Bronchial epithelial cell (primary cell): ENCODE measurements around the gene THSD8. TPM values are rescaled to one million over a fixed set of nuclear protein-coding genes. Genes with fewer than 3 reads are reported as not detected.

Experiments used
- DNase-seq: peaks from one replicate; pipeline ENCODE4 v3.0.0-alpha.2; 2010; ENCODE audit warnings: low read depth
- FAIRE-seq: peaks from 2 replicates; lab custom pipeline; 2011; peaks lifted over from hg19 to GRCh38; lab: Jason Lieb, UNC
- H3K27me3 ChIP-seq: 2 replicates; pipeline ENCODE4 v1.5.1; 2011; ENCODE audit warnings: low read length; ENCODE audit not compliant: control insufficient read depth, insufficient read depth
- H3K36me3 ChIP-seq: 2 replicates; pipeline ENCODE4 v1.5.1; 2011; ENCODE audit warnings: low read length; ENCODE audit not compliant: control insufficient read depth, insufficient read depth
- H3K4me3 ChIP-seq: 2 replicates; pipeline ENCODE4 v1.5.1; 2011; ENCODE audit warnings: mild to moderate bottlenecking, low read depth, low read length, control low read depth
- total RNA-seq: library from RNA; depleted of rRNA; stranded (reverse); fragments of >200 nt; gene quantifications from 2 replicates; pipeline ENCODE4 v1.2.1, GENCODE V29; 2014
- TF ChIP-seq, protein P1 (sequence below): IDR thresholded peaks from 2 replicates; pipeline ENCODE4 v1.5.1; 2011; ENCODE audit warnings: mild to moderate bottlenecking, moderate library complexity, low read length, control low read depth, inconsistent platforms; ENCODE audit not compliant: insufficient read depth, severe bottlenecking

THSD8 gene
- total RNA-seq, 1 donor from 2014 or later = not detected

DNA sequence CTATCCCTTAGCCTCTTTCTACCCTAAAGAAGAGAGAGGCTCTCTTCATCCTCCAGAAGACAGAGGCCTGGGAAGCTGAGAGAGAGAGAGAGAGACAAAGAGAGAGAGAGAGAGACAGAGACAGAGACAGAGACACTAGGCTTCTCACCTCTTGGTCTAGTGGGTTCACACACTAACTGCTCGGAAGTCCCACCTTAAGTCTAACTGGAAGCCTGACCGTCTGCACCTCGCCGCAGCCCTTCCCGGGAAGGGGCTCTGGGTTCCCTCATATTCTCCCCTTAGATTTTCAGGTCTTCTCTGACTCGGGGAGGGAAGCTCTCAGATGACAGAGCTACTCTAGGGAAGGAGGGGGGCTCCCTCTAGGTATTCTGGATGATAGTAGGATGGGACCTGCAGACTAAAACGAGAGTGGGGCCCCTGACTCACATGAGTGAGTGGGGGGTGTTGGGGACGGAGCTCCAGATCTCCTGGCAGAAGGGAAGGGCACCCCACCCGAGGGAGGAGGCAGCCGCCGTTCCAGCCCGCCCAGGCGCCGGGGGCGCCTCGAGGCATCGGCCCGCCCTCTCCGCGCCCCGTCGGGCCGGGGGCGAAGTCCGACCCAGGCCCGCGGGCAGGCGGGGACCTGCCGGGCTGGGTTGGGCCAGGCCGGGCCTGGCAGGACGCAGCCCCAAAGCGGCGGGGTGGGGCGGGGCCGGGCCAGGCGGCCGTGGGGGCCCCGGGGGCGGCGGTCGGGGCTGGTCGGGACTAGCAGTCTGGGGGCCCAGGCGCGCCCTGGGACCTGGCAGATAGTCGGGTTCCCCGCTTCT is 12.6 kb upstream of the THSD8 start:
- peaks cover 11% of the 10 kb centered on the region for H3K36me3 ChIP-seq
- DNase-seq = no peak
- TF ChIP-seq, protein P1, sequence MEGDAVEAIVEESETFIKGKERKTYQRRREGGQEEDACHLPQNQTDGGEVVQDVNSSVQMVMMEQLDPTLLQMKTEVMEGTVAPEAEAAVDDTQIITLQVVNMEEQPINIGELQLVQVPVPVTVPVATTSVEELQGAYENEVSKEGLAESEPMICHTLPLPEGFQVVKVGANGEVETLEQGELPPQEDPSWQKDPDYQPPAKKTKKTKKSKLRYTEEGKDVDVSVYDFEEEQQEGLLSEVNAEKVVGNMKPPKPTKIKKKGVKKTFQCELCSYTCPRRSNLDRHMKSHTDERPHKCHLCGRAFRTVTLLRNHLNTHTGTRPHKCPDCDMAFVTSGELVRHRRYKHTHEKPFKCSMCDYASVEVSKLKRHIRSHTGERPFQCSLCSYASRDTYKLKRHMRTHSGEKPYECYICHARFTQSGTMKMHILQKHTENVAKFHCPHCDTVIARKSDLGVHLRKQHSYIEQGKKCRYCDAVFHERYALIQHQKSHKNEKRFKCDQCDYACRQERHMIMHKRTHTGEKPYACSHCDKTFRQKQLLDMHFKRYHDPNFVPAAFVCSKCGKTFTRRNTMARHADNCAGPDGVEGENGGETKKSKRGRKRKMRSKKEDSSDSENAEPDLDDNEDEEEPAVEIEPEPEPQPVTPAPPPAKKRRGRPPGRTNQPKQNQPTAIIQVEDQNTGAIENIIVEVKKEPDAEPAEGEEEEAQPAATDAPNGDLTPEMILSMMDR = no peak
- no peaks in the 10 kb centered on the region for H3K27me3 ChIP-seq
- peak overlapping the region; percentile 98 for H3K4me3 ChIP-seq
- FAIRE-seq = no peak

DNA sequence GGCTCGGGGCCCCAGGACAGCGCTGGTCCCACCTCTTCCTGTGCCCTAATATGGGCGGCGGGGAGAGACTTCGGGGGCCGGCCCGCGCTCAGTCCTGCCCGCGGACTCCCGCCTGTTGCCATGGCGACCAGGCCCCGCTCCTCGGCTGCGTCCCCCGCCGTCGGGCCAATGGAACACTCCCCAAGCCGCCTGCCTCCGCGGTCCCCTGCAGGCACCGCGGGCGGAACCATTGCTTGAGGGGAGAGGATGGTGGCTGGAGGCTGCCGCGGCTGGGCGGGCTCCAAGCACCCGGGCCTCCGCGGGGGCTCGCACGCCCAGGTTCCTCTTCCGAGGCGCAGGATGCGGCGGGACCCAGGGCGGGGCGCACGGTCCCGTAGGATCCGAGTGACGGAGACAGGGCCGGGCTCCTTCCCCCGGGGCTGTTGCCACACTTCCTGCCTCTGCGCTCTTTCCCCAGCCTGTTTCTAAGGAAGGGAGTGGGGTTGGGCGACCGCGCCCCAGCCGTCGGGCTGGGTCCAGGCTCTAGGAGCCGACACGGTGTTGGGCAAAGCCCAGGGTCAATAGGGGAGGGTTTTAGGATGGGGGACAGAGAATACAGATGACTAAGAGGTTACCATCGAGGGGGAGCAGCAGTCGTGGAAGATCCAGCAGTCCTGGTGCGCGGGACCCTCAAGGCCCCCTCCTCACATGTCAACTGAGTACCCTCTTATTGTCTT is 11.8 kb upstream of the THSD8 start:
- H3K4me3 ChIP-seq = peak overlapping the region; percentile 98
- no peaks in the 10 kb centered on the region for H3K27me3 ChIP-seq
- DNase-seq = peak; percentile 90
- H3K36me3 ChIP-seq = peaks cover 11% of the 10 kb centered on the region
- TF ChIP-seq, protein P1 = no peak
- FAIRE-seq = no peak

DNA sequence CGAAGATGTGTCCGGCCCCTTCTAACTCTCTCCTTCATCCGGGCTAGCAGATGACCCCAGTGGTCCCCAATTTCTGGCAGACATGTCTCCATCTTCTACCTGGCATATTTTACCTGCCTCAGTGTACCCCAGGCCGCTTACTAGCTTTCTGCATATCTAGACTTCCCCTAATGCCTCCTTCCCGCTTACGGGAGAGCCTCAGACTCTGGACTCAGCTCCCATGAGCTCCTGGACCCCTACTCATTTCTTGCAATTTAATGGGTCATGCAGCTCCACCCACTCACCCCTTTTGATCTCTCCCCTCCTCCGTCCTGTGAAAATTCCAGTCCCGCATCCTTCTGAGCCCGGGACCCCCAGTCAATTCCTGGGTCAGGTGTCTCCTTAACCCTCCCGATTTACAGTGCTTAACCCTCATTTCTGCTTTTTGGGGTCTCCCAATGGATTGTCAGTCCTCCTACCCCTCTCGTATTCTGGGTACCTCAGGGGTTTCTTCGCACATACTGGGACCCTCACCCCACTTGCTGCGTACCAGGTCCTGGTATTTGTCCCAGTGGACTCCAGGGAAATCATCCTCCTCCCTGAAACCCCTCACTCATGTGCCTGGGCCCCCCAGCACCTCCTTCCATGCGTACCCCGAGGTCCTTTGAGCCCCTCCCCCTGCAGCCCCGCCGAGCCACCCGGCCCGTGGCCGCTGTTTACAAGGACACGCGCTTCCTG is 11.1 kb upstream of the THSD8 start:
- no peak for FAIRE-seq

DNA sequence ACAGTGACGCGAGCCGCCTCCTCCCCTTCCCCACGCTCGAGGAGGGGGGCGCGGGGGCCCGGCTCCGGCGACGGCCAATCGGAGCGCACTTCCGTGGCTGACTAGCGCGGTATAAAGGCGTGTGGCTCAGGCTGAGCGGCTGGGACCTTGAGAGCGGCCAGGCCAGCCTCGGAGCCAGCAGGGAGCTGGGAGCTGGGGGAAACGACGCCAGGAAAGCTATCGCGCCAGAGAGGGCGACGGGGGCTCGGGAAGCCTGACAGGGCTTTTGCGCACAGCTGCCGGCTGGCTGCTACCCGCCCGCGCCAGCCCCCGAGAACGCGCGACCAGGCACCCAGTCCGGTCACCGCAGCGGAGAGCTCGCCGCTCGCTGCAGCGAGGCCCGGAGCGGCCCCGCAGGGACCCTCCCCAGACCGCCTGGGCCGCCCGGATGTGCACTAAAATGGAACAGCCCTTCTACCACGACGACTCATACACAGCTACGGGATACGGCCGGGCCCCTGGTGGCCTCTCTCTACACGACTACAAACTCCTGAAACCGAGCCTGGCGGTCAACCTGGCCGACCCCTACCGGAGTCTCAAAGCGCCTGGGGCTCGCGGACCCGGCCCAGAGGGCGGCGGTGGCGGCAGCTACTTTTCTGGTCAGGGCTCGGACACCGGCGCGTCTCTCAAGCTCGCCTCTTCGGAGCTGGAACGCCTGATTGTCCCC is 10.4 kb upstream of the THSD8 start, which contains the start of gene JUNB:
TSS of gene JUNB (plus strand) at position 142 of the 706 bp plus-strand sequence. CDS start at position 428, 286 bp downstream.
- Histone ChIP-seq H3K27me3 (no peaks in the 10 kb centered on the region), H3K36me3 (peaks cover 11% of the 10 kb centered on the region), H3K4me3 (peak within 1 kb of the TSS; percentile 98)
- TF ChIP-seq, protein P1 = no peak
- DNase-seq (peak; percentile 88), FAIRE-seq (no peak)

More for the DNA sequence above, 11.1 kb upstream of the THSD8 start:
- TF ChIP-seq, protein P1 = no peak
- no peaks in the 10 kb centered on the region for H3K27me3 ChIP-seq
- peaks cover 11% of the 10 kb centered on the region for H3K36me3 ChIP-seq
- DNase-seq = no peak
- peak overlapping the region; percentile 98 for H3K4me3 ChIP-seq

DNA sequence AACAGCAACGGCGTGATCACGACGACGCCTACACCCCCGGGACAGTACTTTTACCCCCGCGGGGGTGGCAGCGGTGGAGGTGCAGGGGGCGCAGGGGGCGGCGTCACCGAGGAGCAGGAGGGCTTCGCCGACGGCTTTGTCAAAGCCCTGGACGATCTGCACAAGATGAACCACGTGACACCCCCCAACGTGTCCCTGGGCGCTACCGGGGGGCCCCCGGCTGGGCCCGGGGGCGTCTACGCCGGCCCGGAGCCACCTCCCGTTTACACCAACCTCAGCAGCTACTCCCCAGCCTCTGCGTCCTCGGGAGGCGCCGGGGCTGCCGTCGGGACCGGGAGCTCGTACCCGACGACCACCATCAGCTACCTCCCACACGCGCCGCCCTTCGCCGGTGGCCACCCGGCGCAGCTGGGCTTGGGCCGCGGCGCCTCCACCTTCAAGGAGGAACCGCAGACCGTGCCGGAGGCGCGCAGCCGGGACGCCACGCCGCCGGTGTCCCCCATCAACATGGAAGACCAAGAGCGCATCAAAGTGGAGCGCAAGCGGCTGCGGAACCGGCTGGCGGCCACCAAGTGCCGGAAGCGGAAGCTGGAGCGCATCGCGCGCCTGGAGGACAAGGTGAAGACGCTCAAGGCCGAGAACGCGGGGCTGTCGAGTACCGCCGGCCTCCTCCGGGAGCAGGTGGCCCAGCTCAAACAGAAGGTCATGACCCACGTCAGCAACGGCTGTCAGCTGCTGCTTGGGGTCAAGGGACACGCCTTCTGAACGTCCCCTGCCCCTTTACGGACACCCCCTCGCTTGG is 9.6 kb upstream of the THSD8 start:
- DNase-seq (no peak), FAIRE-seq (no peak)
- no peaks in the 10 kb centered on the region for H3K27me3 ChIP-seq
- TF ChIP-seq, protein P1 = no peak
- H3K36me3 ChIP-seq = peaks cover 13% of the 10 kb centered on the region
- H3K4me3 ChIP-seq = peak overlapping the region; percentile 98
